Hepatocyte (in vitro differentiated cells): ENCODE measurements around the gene TMEFF2. TPM values are rescaled to one million over a fixed set of nuclear protein-coding genes. Genes with fewer than 3 reads are reported as not detected.
A peak's percentile ranks its signal among the peaks of the same experiment; 100 is the strongest.

Experiments
- DNase-seq: peaks from one replicate; pipeline ENCODE4 v3.0.0-alpha.2; 2016; ENCODE audit warnings: low spot score
- H2AFZ ChIP-seq: fragments of 200-600 bp; sonication (generic); 2 replicates; pipeline ENCODE4 v1.6.0; 2016; ENCODE audit warnings: antibody characterized with exemption, mild to moderate bottlenecking
- H3K27ac ChIP-seq: fragments of 200-600 bp; sonication (generic); 2 replicates; pipeline ENCODE4 v1.5.1; 2016; ENCODE audit warnings: mild to moderate bottlenecking
- H3K27me3 ChIP-seq: fragments of 200-600 bp; sonication (generic); 2 replicates; pipeline ENCODE4 v1.6.1; 2016
- H3K36me3 ChIP-seq: fragments of 200-600 bp; sonication (generic); replicated peaks from 2 replicates; pipeline ENCODE4 v1.5.1; 2016; ENCODE audit warnings: low read depth; ENCODE audit not compliant: insufficient read depth
- H3K4me1 ChIP-seq: fragments of 200-600 bp; sonication (generic); 2 replicates; pipeline ENCODE4 v1.5.1; 2016; ENCODE audit warnings: mild to moderate bottlenecking, moderate library complexity; ENCODE audit not compliant: insufficient read depth
- H3K4me2 ChIP-seq: fragments of 200-600 bp; sonication (generic); 2 replicates; pipeline ENCODE4 v1.6.0; 2016
- H3K4me3 ChIP-seq: fragments of 200-600 bp; sonication (generic); 2 replicates; pipeline ENCODE4 v1.5.1; 2016; ENCODE audit warnings: mild to moderate bottlenecking
- H3K79me2 ChIP-seq: fragments of 200-600 bp; sonication (generic); 2 replicates; pipeline ENCODE4 v1.6.0; 2017; ENCODE audit warnings: mild to moderate bottlenecking
- H3K9me2 ChIP-seq: fragments of 200-600 bp; sonication (generic); replicated peaks from 2 replicates; pipeline ENCODE4 v1.6.0; 2017; ENCODE audit warnings: mild to moderate bottlenecking; ENCODE audit not compliant: insufficient read depth
- H3K9me3 ChIP-seq: fragments of 200-600 bp; sonication (generic); 2 replicates; pipeline ENCODE4 v1.5.1; 2016; ENCODE audit warnings: low read depth, mild to moderate bottlenecking
- H4K20me1 ChIP-seq: fragments of 200-600 bp; sonication (generic); 2 replicates; pipeline ENCODE4 v1.6.0; 2016; ENCODE audit warnings: mild to moderate bottlenecking; ENCODE audit not compliant: insufficient read depth, poor library complexity, severe bottlenecking
- EZH2 ChIP-seq: fragments of 200-600 bp; sonication (generic); IDR thresholded peaks from 2 replicates; pipeline ENCODE4 v1.6.1; 2016; ENCODE audit warnings: antibody characterized with exemption, mild to moderate bottlenecking, borderline replicate concordance
- EZH2phosphoT487 ChIP-seq: fragments of 200-600 bp; sonication (generic); IDR thresholded peaks from one replicate; pipeline ENCODE4 v1.6.1; 2018; ENCODE audit warnings: antibody characterized with exemption, mild to moderate bottlenecking, low read depth, moderate library complexity; ENCODE audit not compliant: unreplicated experiment, severe bottlenecking
- WGBS: methylation state at CpG from one replicate; pipeline ENCODE4 v1.1.6; 2016; ENCODE audit warnings: low lambda C conversion rate; ENCODE audit errors: missing lambda C conversion rate; 5-methylcytosine and 5-hydroxymethylcytosine counted together
- polyA plus RNA-seq: library from polyadenylated mRNA; unstranded; fragments of >200 nt; fragmentation: Nextera tagmentation; extraction: Ambion mirVana; gene quantifications from 2 replicates; pipeline ENCODE4 v1.2.1, GENCODE V29; 2016
- total RNA-seq: library from RNA; depleted of rRNA; stranded (reverse); fragments of >200 nt; gene quantifications from 2 replicates; pipeline ENCODE4 v1.2.3, GENCODE V29; 2014
- TF ChIP-seq, protein P1 (sequence below): fragments of 200-600 bp; sonication (generic); IDR thresholded peaks from 2 replicates; pipeline ENCODE4 v1.5.1; 2016; ENCODE audit warnings: antibody characterized with exemption, mild to moderate bottlenecking; ENCODE audit not compliant: poor library complexity

TMEFF2 gene
- total and polyA plus RNA-seq, 2 experiments from 2014 or later = 0.43 to 1.8 TPM

DNA sequence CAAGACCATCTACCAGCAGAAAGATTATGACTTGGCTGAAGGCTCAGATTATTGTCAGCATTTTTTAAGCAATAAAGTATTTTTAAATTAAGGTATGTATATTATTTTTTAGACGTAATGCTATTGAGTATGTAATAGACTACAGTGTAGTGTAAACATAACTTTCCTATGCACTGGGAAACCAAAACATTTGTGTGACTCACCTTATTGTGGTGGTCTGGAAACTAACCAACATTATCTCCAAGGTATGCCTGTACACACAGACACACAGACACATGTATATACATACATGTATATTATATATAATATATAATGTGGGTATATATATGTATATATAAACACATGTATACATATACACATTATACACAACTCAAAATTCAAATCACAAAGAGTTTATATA, 9.1 kb upstream of the TMEFF2 start:
- no peaks in the 10 kb centered on the region for H3K79me2 ChIP-seq
- H3K36me3 ChIP-seq = no peaks in the 10 kb centered on the region
- no peaks in the 10 kb centered on the region for H4K20me1 ChIP-seq
- no peaks in the 10 kb centered on the region for H3K9me3 ChIP-seq
- peaks cover 21% of the 10 kb centered on the region for H3K27me3 ChIP-seq
- no peak for DNase-seq
- WGBS = 80% methylated on average over 1 of the region's 1 CpG
- no peak overlapping the region for H3K4me3 ChIP-seq
- no peak overlapping the region for H2AFZ ChIP-seq
- no peaks in the 10 kb centered on the region for H3K4me1 ChIP-seq
- H3K9me2 ChIP-seq = no peaks in the 10 kb centered on the region
- no peak overlapping the region for H3K27ac ChIP-seq
- no peak overlapping the region for H3K4me2 ChIP-seq
- TF ChIP-seq EZH2 (no peak), EZH2phosphoT487 (no peak)
- TF ChIP-seq, protein P1, sequence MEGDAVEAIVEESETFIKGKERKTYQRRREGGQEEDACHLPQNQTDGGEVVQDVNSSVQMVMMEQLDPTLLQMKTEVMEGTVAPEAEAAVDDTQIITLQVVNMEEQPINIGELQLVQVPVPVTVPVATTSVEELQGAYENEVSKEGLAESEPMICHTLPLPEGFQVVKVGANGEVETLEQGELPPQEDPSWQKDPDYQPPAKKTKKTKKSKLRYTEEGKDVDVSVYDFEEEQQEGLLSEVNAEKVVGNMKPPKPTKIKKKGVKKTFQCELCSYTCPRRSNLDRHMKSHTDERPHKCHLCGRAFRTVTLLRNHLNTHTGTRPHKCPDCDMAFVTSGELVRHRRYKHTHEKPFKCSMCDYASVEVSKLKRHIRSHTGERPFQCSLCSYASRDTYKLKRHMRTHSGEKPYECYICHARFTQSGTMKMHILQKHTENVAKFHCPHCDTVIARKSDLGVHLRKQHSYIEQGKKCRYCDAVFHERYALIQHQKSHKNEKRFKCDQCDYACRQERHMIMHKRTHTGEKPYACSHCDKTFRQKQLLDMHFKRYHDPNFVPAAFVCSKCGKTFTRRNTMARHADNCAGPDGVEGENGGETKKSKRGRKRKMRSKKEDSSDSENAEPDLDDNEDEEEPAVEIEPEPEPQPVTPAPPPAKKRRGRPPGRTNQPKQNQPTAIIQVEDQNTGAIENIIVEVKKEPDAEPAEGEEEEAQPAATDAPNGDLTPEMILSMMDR = no peak

DNA sequence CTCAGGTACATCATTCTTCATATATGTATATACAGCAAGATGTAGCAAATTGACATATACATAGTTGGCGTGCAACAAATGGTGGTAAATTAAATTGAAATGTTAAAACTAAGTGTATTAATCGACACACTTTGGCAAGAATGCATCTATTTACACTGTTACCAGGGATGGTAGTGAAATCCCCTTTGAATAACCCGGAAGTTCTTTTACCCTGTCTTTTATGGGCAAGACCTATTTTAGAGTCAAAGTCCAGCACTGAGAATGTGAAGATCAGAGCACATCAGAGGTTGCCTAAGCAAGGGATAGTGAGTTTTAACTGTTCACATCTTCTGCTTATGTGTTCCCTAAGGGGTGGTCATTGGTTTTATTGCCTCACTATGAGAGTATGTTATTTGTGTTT, 7.6 kb upstream of the TMEFF2 start:
- TF ChIP-seq, protein P1 = no peak
- TF ChIP-seq EZH2 (no peak), EZH2phosphoT487 (no peak)
- WGBS = 84% methylated on average over 3 of the region's 3 CpGs
- H4K20me1 ChIP-seq = no peaks in the 10 kb centered on the region
- no peak for DNase-seq
- no peak overlapping the region for H2AFZ ChIP-seq
- H3K4me3 ChIP-seq = no peak overlapping the region
- no peaks in the 10 kb centered on the region for H3K9me3 ChIP-seq
- H3K4me2 ChIP-seq = no peak overlapping the region
- no peaks in the 10 kb centered on the region for H3K4me1 ChIP-seq
- H3K36me3 ChIP-seq = no peaks in the 10 kb centered on the region
- no peaks in the 10 kb centered on the region for H3K9me2 ChIP-seq
- H3K27ac ChIP-seq = no peak overlapping the region
- H3K79me2 ChIP-seq = no peaks in the 10 kb centered on the region
- H3K27me3 ChIP-seq = peaks cover 35% of the 10 kb centered on the region

DNA sequence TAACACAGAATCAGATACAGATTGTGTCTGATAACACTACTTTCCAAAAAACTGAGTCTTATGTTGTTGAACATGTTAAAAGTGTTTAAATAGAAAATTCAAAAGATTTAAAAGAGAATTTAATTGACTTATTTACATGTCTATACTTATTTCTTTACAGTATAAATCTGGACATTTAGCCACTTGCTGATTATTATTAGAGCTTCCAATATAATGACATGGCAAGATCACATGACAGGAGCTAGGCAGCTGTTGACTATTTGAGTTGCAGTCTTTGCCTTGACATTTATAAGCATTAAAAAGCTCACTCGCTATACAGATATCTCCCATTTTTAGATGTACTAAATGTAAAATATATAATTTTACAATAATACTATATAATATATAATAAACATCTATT, 6.4 kb upstream of the TMEFF2 start:
- H3K4me2 ChIP-seq = no peak overlapping the region
- peaks cover 5% of the 10 kb centered on the region for H3K4me1 ChIP-seq
- no peaks in the 10 kb centered on the region for H3K9me2 ChIP-seq
- 78% methylated on average over 1 of the region's 1 CpG for WGBS
- H3K27me3 ChIP-seq = peaks cover 48% of the 10 kb centered on the region
- DNase-seq = no peak
- no peak for TF ChIP-seq EZH2
- no peaks in the 10 kb centered on the region for H4K20me1 ChIP-seq
- no peak overlapping the region for H3K4me3 ChIP-seq
- no peaks in the 10 kb centered on the region for H3K79me2 ChIP-seq
- no peaks in the 10 kb centered on the region for H3K9me3 ChIP-seq
- no peak overlapping the region for H2AFZ ChIP-seq
- no peaks in the 10 kb centered on the region for H3K36me3 ChIP-seq
- no peak overlapping the region for H3K27ac ChIP-seq

DNA sequence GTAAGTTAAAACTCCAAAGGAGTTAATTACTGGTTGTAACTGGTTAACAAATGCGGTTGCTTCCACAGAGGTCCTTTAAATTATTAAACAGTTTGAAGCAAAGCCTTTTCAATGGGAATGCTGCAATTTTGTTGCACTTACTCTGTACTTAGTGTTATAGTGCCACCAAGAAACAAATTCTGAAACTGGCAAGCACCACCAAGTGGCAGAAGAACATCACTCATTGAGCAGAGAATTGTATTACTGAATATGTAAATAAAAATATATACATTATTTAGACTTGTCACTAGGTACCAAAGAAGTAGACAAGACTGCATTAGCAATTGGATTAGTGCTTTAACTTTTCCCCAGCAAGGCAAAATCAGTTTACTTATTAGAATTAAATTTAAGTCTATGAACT, 2.6 kb upstream of the TMEFF2 start:
- H3K4me2 ChIP-seq = no peak overlapping the region
- no peak overlapping the region for H3K4me3 ChIP-seq
- no peaks in the 10 kb centered on the region for H3K79me2 ChIP-seq
- peaks cover 15% of the 10 kb centered on the region for H3K4me1 ChIP-seq
- no peaks in the 10 kb centered on the region for H3K9me3 ChIP-seq
- DNase-seq = no peak
- WGBS = 65% methylated on average over 1 of the region's 1 CpG
- H3K9me2 ChIP-seq = no peaks in the 10 kb centered on the region
- no peaks in the 10 kb centered on the region for H4K20me1 ChIP-seq
- TF ChIP-seq, protein P1 = peak; percentile 34
- TF ChIP-seq EZH2phosphoT487 = no peak
- peaks cover 85% of the 10 kb centered on the region for H3K27me3 ChIP-seq
- no peaks in the 10 kb centered on the region for H3K36me3 ChIP-seq
- H2AFZ ChIP-seq = no peak overlapping the region
- H3K27ac ChIP-seq = no peak overlapping the region
